ENCODE data around the gene FARSB.

Gene FARSB

GRCh38 chr2:222548992-222549391 is 106.9 kb downstream of the FARSB start:
- no peak for DNase-seq (ENCODE audit: low spot score)

GRCh38 chr2:222547083-222547482 is 108.8 kb downstream of the FARSB start:
- no peak for DNase-seq (ENCODE audit: low spot score)

- DNase-seq (ENCODE audit: low spot score) = no peak
Observed at GRCh38 chr2:222545823-222546795, 109.8 kb downstream of the FARSB start.

GRCh38 chr2:222544661-222545060 is 111.2 kb downstream of the FARSB start:
- DNase-seq (ENCODE audit: low spot score) = no peak

GRCh38 chr2:222538535-222538934 is 117.4 kb downstream of the FARSB start:
- no peak for DNase-seq (ENCODE audit: low spot score)

GRCh38 chr2:222535477-222535876 is 120.4 kb downstream of the FARSB start:
- DNase-seq (ENCODE audit: low spot score) = no peak

GRCh38 chr2:222532315-222532714 is 123.6 kb downstream of the FARSB start:
- no peak for DNase-seq (ENCODE audit: low spot score)

GRCh38 chr2:222526480-222527277 is 129.2 kb downstream of the FARSB start:
- no peak for DNase-seq (ENCODE audit: low spot score)

GRCh38 chr2:222525811-222526210 is 130.1 kb downstream of the FARSB start:
- no peak for DNase-seq (ENCODE audit: low spot score)

- no peak for DNase-seq (ENCODE audit: low spot score)
Observed at GRCh38 chr2:222523783-222524544, 131.9 kb downstream of the FARSB start.

- no peak for DNase-seq (ENCODE audit: low spot score)
Observed at GRCh38 chr2:222522082-222522481, 133.8 kb downstream of the FARSB start.

GRCh38 chr2:222521099-222521498 is 134.8 kb downstream of the FARSB start:
- no peak for DNase-seq (ENCODE audit: low spot score)
